T47D (cell line): Measurements from ENCODE around the gene CYP4Z1.
"Not testable (repeated sequence)": the region's sequence is repeated elsewhere in the genome, so short reads cannot be mapped to it uniquely, and the experiment has no call there.

Source experiments
- DNase-seq, 2 experiments: peaks; one replicate each; pipeline versions ENCODE4 v3.0.0 to v3.0.0-alpha.2; 2011 to 2012; ENCODE audit warnings: low read depth in 1 of 2, low spot score in 1 of 2
- JUND ChIP-seq: IDR thresholded peaks from 2 replicates; pipeline ENCODE4 v1.6.1; 2012; ENCODE audit warnings: low read depth
- in situ Hi-C: cut with HindIII; loops from 2 replicates; pipeline ENCODE4 v1.10.0; 2016; ENCODE audit warnings: low sequenced_read_pairs, low pct_unique_long_range_greater_than_20kb

CYP4Z1 gene

DNA sequence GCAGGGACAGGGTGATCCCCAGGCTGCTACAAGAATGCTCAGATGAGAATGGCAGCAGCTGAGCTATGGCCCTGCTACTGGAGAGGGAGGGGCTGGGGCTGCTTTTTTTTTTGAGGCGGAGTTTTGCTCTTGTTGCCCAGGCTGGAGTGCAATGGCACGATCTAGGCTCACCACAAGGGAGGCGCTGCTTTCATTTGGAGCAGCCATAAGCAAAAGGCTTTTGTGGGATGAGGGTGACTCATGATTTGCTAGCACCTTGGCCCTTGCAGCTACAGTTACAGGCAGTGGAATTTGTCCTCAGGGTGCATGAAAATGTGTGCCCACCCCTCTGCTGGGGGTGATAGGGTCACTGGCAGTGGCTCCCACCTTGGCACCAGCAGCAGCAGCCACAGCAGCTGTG, 37.8 kb downstream of the CYP4Z1 start:
- in situ Hi-C loops, result no loop called here
- no peak for DNase-seq
- TF ChIP-seq JUND, result no peak

GRCh38 chr1:47106792-47107191, 39.8 kb downstream of the CYP4Z1 start:
- in situ Hi-C loops, result no loop called here
- no peak for DNase-seq
- no peak for TF ChIP-seq JUND

GRCh38 chr1:47107851-47108574, 41.0 kb downstream of the CYP4Z1 start:
- in situ Hi-C loops, DNase-seq: not testable (repeated sequence)

- DNase-seq, in situ Hi-C loops: not testable (repeated sequence)
These were observed 42.5 kb downstream of the CYP4Z1 start for GRCh38 chr1:47109482-47109881.

DNA sequence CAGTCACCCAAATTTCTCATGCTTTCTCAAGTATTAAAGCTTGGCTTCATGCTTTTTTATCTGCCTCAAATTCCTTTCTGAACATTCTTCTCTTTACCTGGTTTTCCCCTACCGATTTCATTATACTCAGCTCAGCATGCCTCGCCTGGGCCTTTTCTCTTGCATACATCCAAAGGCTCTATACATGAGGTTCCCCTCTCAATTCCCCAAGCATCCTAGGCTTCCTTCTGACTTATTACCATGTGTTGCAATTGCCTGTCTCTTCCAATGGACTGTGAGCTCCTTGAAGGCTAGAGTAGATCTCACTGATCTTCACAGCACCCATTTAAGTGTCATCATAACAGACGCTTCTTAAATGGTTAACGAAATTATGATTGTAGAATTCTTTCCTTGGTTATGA, 46.1 kb downstream of the CYP4Z1 start:
- DNase-seq, result no peak
- in situ Hi-C loops, result no loop called here
- TF ChIP-seq JUND, result no peak

- in situ Hi-C loops, DNase-seq: not testable (repeated sequence)
These were observed 54.0 kb downstream of the CYP4Z1 start for GRCh38 chr1:47121039-47121438.

DNA sequence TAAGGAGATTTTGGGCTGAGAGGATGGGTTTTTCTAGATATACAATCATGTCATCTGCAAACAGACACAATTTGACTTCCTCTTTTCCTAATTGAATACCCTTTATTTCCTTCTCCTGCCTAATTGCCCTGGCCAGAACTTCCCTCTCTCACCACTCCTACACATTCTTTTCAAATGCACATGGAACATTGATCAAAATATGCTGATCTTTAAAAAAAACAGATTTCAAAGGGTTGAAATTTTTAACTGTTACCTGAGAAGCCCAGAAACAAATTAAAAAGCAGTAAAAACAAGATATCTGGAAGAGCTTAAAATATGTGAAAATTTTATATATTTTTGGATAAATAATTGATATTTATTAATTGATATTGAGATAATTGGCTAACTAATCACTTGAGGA, 57.8 kb downstream of the CYP4Z1 start:
- in situ Hi-C loops, DNase-seq: not testable (repeated sequence)

DNA sequence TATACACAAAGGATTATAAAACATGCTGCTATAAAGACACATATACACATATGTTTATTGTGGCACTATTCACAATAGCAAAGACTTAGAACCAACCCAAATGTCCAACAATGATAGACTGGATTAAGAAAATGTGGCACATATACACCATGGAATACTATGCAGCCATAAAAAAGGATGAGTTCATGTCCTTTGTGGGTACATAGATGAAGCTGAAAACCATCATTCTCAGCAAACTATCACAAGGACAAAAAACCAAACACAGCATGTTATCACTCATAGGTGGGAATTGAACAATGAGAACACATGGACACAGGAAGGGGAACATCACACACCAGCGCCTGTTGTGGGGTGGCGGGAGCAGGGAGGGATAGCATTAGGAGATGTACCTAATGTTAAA, 60.0 kb downstream of the CYP4Z1 start:
- in situ Hi-C loops, DNase-seq: not testable (repeated sequence)

DNA sequence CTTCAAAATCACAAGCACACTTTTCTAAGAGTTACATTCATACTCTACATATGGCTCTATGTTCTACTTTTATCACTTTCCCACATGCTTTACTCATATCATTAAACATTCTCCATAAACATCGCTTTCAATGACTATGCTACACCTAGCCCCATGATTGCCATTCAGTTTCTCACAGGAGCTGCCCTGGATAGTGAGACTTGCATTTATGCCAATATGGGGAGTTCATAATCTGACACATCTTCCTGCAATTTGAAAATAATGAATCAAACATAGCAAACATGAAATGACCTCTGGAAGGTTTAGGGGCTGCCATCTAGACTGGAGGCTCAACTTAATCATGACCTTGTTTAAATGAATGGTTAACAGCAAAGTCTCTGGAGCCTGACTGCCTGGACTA, 61.2 kb downstream of the CYP4Z1 start:
- no peak for DNase-seq
- no peak for TF ChIP-seq JUND
- in situ Hi-C loops, result no loop called here

DNA sequence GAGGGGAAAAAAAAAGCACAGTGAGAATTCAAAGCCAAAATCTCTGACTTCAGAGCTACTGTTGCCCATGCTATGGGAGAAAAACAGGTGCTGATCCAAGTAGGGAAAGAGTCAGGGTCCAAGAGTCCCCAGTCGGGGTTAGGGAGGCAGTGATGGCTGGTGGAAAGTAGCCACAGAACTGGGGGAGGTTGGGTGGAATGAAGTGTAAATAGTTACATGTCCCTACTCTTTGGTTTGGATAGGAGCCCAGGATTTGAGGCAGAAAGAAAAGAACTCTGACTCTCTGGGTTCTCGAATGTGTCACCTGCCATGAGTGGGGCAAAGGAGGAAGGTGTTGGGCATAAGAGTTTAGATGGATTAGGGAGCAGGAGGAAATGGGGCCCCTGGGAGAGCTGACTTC, 61.8 kb downstream of the CYP4Z1 start:
- in situ Hi-C loops, result not testable (repeated sequence)
- peak in 1 of 2 experiments; percentile 10 for DNase-seq

DNA sequence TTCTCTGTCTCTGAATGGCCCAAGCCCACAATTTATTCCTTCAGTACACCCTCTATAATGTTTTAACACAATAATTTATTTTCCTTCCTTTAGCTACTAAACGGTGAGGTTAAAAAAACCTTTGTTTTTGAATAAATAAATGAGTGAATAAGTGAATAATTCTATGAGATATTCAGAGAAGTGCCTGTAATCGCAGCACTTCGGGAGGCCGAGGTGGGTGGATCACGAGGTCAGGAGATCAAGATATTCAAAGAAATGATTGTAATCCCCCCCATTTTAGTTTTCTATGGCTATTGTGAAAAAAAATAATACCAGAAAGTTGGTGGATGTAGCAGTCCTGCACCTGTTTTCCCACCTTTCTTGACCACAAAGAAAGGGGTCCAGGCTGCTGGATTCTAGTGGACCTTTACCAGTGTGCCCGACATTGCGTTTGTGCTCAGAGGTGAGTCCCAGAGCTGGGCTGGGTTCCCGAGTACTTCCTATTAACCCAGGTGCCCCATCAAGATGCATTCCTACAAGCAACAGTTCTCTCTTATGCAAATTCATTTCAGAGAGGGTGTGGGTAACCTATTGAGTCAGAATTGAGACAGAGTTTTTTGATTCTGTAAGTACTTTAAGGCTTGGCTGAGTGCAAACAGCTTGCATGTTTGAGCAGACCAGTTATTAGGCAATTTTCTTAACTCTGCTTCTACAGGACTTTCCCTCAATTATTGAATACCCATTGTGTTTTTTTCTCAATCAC, 62.6 kb downstream of the CYP4Z1 start:
- in situ Hi-C loops, DNase-seq: not testable (repeated sequence)

- DNase-seq, in situ Hi-C loops: not testable (repeated sequence)
These were observed 65.6 kb downstream of the CYP4Z1 start for GRCh38 chr1:47132665-47133064.

- in situ Hi-C loops, result no loop called here
- DNase-seq, result no peak
- TF ChIP-seq JUND, result no peak
These were observed 70.2 kb downstream of the CYP4Z1 start, which contains the start of gene CYP4A22 for GRCh38 chr1:47137198-47137597. TSS of gene CYP4A22 (plus strand) at chr1:47137441. CDS start at chr1:47137486, 45 bp downstream.
